ENCODE data around the gene INSYN2A. TPM values are rescaled to one million over a fixed set of nuclear protein-coding genes. Genes with fewer than 3 reads are reported as not detected.

Gene INSYN2A
- total and polyA plus RNA-seq, 2 experiments from 2014 or later, result 0.28 to 1.3 TPM

- TF ChIP-seq ZNF462 (CRISPR knock-in tag; IDR thresholded peaks at IDR 0.05), result no peak
Observed at GRCh38 chr10:127161482-127161881, 34.9 kb downstream of the INSYN2A start (continued).

- H3K4me2 ChIP-seq, result no peak overlapping the region
- Mint-ChIP-seq H3K4me1 (peaks cover 10% of the 10 kb centered on the region; the same call in 2 of the 3 replicates), H3K9me3 (no peaks in the 10 kb centered on the region), H3K36me3 (ENCODE audit: low read depth) (no peaks in the 10 kb centered on the region), H3K4me3 (no peak overlapping the region), H3K27me3 (ENCODE audit: insufficient read depth, low read depth, poor library complexity) (no peaks in the 10 kb centered on the region), H3K27ac (no peak overlapping the region)
- H3K27me3 ChIP-seq (ENCODE audit: insufficient read depth), result no peaks in the 10 kb centered on the region
- 0 out of 2 replicates have a peak, but pooled peaks cover 3% of the 10 kb centered on the region for H3K9me2 ChIP-seq (ENCODE audit: insufficient read depth)
- H3K79me2 ChIP-seq (replicated peaks; ENCODE audit: insufficient read depth), result no peaks in the 10 kb centered on the region
- no peak overlapping the region for H3K27ac ChIP-seq (ENCODE audit: low read depth)
- no peak overlapping the region for H2AFZ ChIP-seq
- H3K4me3 ChIP-seq, result no peak overlapping the region
- H4K20me1 ChIP-seq (replicated peaks; ENCODE audit: insufficient read depth), result peaks cover 7% of the 10 kb centered on the region; the same call in 1 of the 2 replicates
- no peak for ATAC-seq
- no peak for DNase-seq (ENCODE audit: low spot score)
- no peaks in the 10 kb centered on the region; the same call in 1 of the 2 replicates for H3K4me1 ChIP-seq (ENCODE audit: insufficient read depth)
- no peaks in the 10 kb centered on the region for H3K36me3 ChIP-seq (ENCODE audit: insufficient read depth)
- H3F3A ChIP-seq (replicated peaks; ENCODE audit: low read depth), result no peaks in the 10 kb centered on the region
- TF ChIP-seq ZNF114 (CRISPR knock-in tag; IDR thresholded peaks at IDR 0.05) (no peak), ZNF331 (CRISPR knock-in tag; IDR thresholded peaks at IDR 0.05; ENCODE audit: low read depth) (no peak), EZH2 (IDR thresholded peaks at IDR 0.05; ENCODE audit: low read depth, unreplicated experiment) (no peak), CTCF (conservative IDR thresholded peaks at IDR 0.05; ENCODE audit: low read depth in 2 of 2) (no peak), REST (IDR thresholded peaks at IDR 0.05; ENCODE audit: unreplicated experiment) (no peak), POLR2AphosphoS5 (IDR thresholded peaks at IDR 0.05; ENCODE audit: low read depth) (no peak), NANOG (IDR thresholded peaks at IDR 0.05; ENCODE audit: borderline replicate concordance) (no peak), JUNB (IDR thresholded peaks at IDR 0.05; ENCODE audit: unreplicated experiment) (no peak), EZH2phosphoT487 (IDR thresholded peaks at IDR 0.05; ENCODE audit: unreplicated experiment) (no peak)
Observed at GRCh38 chr10:127159648-127160245, 36.6 kb downstream of the INSYN2A start.

All from GM23338 (cell line).